Colonic mucosa (tissue), 4 donors: ENCODE results near the gene PCGF3. TPM values are rescaled to one million over a fixed set of nuclear protein-coding genes. Genes with fewer than 3 reads are reported as not detected.
"Not testable (repeated sequence)": the region's sequence is repeated elsewhere in the genome, so short reads cannot be mapped to it uniquely, and the experiment has no call there.

ENCODE experiments used
- DNase-seq: peaks from one replicate; pipeline ENCODE4 v3.0.0-alpha.2; 2020
- H3K27ac ChIP-seq: fragments of 200-600 bp; one replicate; pipeline ENCODE4 v1.8.0; 2021
- H3K27me3 ChIP-seq: fragments of 200-600 bp; one replicate; pipeline ENCODE4 v1.8.0; 2021
- H3K36me3 ChIP-seq: fragments of 200-600 bp; one replicate; pipeline ENCODE4 v1.8.0; 2021
- H3K4me1 ChIP-seq: fragments of 200-600 bp; one replicate; pipeline ENCODE4 v1.8.0; 2021; ENCODE audit warnings: mild to moderate bottlenecking
- H3K4me3 ChIP-seq: fragments of 200-600 bp; one replicate; pipeline ENCODE4 v1.8.0; 2021
- H3K9ac ChIP-seq, 2 donors: one replicate each; pipeline ENCODE4 v1.7.0; 2013; ENCODE audit warnings: control low read depth in 2 of 2, low read depth in 2 of 2, low read length in 2 of 2
- H3K9me3 ChIP-seq: fragments of 200-600 bp; one replicate; pipeline ENCODE4 v1.8.0; 2021
- CTCF ChIP-seq: fragments of 200-600 bp; IDR thresholded peaks from one replicate; pipeline ENCODE4 v1.8.0; 2022; ENCODE audit warnings: antibody characterized with exemption, mild to moderate bottlenecking
- intact Hi-C: fragments of 100-400 bp; cut with DNase I; formaldehyde crosslinking; loops from one replicate; pipeline ENCODE4 v1.14.1; 2022
- total RNA-seq, 2 donors: library from RNA; stranded (reverse); fragmentation: NEBNext Ultra II Directional in 1 of 2; extraction: Animal tissue kit (Norgen Biotek cat#: 25700) in 1 of 2; gene quantifications; one replicate each; pipeline ENCODE4 v1.2.1, GENCODE V29; 2021
- donor health status: healthy.
- donor health status: DM: no; HTN: no; CAD: no.
- donor health status: DM: no; HTN: no; CAD: no.

PCGF3 gene
- total RNA-seq, 2 donors from 2014 or later = 50.8 to 53.2 TPM

GRCh38 chr4:729336-730315 lies 24.0 kb downstream of the PCGF3 start:
- TF ChIP-seq CTCF = no peak
- H3K27ac ChIP-seq = no peak overlapping the region
- H3K4me1 ChIP-seq = no peaks in the 10 kb centered on the region
- no peaks in the 10 kb centered on the region for H3K27me3 ChIP-seq
- no peak for DNase-seq
- no peaks in the 10 kb centered on the region for H3K9me3 ChIP-seq
- H3K4me3 ChIP-seq = no peak overlapping the region
- no peak overlapping the region for H3K9ac ChIP-seq
- peaks cover 23% of the 10 kb centered on the region for H3K36me3 ChIP-seq
- intact Hi-C loops = no loop called here

GRCh38 chr4:730511-730910 lies 24.9 kb downstream of the PCGF3 start:
- Histone ChIP-seq H3K27ac (no peak overlapping the region), H3K4me1 (no peaks in the 10 kb centered on the region), H3K9ac (no peak overlapping the region), H3K27me3 (no peaks in the 10 kb centered on the region), H3K36me3 (peaks cover 27% of the 10 kb centered on the region), H3K4me3 (no peak overlapping the region), H3K9me3 (no peaks in the 10 kb centered on the region)
- intact Hi-C loops = no loop called here
- DNase-seq = no peak
- no peak for TF ChIP-seq CTCF

DNA sequence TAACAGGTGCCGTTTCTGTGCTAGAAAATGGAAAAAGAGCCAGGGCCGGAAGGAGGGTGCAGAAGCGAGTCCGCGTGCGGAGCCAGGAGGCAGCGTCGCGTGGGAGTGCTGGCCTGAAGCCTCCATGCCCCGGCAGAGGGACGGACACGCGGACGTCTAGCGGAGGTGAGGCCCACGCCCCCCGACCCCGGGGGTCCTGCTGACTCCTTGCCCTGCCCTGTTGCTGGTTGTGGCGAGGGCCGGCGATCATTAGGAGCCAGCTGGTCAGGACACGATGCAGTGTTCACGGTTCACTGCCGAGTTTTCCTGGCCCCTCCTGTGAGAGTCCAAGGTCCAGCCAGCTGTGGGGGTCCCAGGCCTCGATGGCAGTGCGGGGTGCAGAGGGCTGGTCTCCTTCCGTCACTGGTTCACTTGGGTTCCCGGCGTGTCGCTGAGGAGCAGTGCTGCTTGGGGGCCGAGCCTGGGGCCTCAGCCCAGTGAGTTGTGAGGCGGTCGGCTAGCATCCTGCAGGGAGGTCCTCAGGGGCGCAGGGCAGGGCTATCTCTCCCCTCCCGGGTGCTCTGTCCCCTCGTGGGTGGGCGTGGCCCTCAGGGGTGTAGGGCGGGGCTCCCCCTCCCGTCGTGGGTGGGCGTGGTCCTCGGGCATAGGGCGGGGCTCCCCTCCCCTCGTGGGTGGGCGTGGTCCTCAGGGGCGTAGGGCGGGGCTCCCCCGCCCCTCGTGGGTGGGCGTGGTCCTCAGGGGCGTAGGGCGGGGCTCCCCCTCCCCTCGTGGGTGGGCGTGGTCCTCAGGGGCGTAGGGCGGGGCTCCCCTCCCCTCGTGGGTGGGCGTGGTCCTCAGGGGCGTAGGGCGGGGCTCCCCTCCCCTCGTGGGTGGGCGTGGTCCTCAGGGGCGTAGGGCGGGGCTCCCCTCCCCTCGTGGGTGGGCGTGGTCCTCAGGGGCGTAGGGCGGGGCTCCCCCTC lies 25.6 kb downstream of the PCGF3 start:
- H3K9me3 ChIP-seq, H3K4me3 ChIP-seq, DNase-seq, H3K4me1 ChIP-seq, H3K27ac ChIP-seq, intact Hi-C loops, H3K9ac ChIP-seq, H3K27me3 ChIP-seq: not testable (repeated sequence)
- H3K36me3 ChIP-seq = peaks cover 27% of the 10 kb centered on the region

GRCh38 chr4:731954-732353 lies 26.3 kb downstream of the PCGF3 start:
- DNase-seq, H3K4me1 ChIP-seq, H3K4me3 ChIP-seq, H3K27me3 ChIP-seq, intact Hi-C loops, H3K27ac ChIP-seq, H3K9me3 ChIP-seq, H3K9ac ChIP-seq: not testable (repeated sequence)
- peaks cover 27% of the 10 kb centered on the region for H3K36me3 ChIP-seq

DNA sequence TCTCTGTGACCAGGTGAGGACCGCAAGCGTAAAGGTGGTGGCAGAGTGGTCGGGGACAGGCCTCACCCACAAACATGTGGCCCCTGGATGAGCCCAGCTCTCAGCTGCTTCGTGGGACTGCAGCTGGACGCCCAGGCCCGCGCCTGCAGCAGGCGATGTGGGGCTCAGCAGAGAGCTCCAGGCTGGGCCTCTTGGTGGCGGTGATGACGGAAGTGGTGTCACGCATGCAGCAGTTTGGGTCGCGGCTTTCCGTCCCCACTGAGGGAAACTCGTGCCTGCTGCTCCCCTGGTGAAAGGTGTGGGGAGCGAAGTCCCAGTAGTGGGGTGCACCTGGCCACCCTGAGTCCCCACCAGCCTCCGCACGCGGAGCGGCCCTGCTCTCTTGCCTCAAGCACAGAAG lies 26.9 kb downstream of the PCGF3 start:
- Histone ChIP-seq H3K36me3 (peaks cover 27% of the 10 kb centered on the region), H3K27ac (no peak overlapping the region), H3K4me1 (no peaks in the 10 kb centered on the region), H3K27me3 (no peaks in the 10 kb centered on the region), H3K9ac (no peak overlapping the region), H3K4me3 (no peak overlapping the region), H3K9me3 (no peaks in the 10 kb centered on the region)
- intact Hi-C loops = no loop called here
- no peak for DNase-seq
- no peak for TF ChIP-seq CTCF

DNA sequence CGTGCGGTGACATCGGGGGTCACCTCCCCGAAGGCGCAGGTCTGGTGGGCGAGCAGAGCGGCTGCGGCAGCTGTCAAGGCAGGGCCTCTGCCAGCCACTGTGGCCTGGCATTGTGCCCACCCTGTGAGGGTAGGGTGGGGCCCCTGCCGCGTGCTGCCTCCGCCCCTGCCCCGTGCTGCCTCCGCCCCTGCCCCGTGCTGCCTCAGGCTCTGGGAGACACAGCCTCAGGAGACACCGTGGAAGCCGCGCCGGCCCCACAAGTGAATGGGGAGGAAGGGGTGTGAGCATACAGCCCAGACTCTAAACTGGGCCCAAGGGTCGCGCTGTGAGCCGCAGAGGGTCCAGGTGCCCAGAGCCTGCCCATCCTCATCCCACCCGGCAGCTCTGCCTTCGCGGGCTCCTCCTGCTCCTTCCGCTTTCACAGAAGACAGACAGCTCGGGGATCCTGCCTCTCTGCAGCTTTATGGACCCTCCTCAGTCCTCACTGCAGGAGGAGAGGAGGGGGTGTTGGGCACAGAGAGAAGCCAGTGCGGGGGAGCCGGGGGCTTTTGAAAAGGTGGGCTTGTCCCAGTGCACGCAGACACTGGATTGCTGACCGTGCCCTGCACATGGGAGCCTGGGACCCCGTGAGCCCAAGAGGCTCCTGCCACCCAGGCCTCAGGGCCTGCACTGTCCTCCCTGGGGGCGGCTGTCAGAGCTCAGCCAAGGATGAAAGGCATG lies 27.4 kb downstream of the PCGF3 start:
- Histone ChIP-seq H3K4me1 (no peaks in the 10 kb centered on the region), H3K9me3 (no peaks in the 10 kb centered on the region), H3K27ac (no peak overlapping the region), H3K27me3 (no peaks in the 10 kb centered on the region), H3K4me3 (no peak overlapping the region), H3K36me3 (peaks cover 27% of the 10 kb centered on the region), H3K9ac (no peak overlapping the region)
- no peak for DNase-seq
- no peak for TF ChIP-seq CTCF
- intact Hi-C loops = no loop called here
